ENCODE data around the gene MOXD1. TPM values are rescaled to one million over a fixed set of nuclear protein-coding genes. Genes with fewer than 3 reads are reported as not detected.

The MOXD1 gene
- total RNA-seq, 1 donor from 2014 or later, result 83.6 TPM

DNA sequence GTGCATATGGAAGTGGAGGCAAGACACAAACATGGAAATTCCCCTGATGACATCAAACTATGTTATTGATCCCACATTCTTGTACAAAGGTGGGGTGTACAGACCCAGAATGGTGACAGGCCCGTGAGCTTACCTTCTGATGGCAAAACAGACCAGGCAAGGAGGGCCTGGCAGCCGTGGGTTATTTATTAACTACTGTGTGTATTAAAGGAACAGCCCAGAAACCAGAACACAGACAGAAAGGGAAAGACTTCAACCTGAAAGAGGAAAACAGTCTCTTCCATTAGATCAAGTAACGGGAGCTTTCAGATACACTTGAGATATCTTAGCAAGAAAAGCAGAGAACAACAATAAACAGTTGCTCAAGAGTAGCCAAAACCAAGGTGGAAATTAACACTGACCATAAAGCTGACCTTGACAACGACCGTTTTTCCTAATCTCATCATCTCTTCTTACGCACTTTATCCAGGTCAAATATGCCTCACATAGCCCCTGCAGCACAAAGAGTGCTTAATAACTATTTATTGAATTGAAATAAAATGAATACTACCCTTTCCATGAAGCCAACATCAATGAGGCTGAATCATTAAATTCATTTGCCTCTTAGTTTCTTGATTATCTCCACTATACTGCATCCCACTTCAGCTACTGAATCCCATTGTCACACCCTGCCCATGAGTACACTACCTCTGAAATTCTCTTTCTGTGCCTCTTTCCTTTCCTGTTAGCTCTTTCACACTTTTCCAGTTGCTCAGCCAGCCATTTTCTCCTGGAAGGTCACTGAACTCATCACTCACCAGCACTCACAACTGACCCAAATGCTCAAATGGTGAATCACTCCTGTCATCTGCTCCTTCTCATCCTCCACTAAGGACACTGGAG is 67.4 kb downstream of the MOXD1 start:
- no peaks in the 10 kb centered on the region for H3K9me3 Mint-ChIP-seq
- no peaks in the 10 kb centered on the region for H3K27me3 Mint-ChIP-seq (ENCODE audit: low read depth)
- no peak for DNase-seq (ENCODE audit: low read depth, low spot score)
- H3K36me3 Mint-ChIP-seq (ENCODE audit: low read depth), result peaks cover 6% of the 10 kb centered on the region
- no peak overlapping the region for H3K27ac Mint-ChIP-seq (ENCODE audit: unreplicated experiment)
- TF ChIP-seq, protein P1, sequence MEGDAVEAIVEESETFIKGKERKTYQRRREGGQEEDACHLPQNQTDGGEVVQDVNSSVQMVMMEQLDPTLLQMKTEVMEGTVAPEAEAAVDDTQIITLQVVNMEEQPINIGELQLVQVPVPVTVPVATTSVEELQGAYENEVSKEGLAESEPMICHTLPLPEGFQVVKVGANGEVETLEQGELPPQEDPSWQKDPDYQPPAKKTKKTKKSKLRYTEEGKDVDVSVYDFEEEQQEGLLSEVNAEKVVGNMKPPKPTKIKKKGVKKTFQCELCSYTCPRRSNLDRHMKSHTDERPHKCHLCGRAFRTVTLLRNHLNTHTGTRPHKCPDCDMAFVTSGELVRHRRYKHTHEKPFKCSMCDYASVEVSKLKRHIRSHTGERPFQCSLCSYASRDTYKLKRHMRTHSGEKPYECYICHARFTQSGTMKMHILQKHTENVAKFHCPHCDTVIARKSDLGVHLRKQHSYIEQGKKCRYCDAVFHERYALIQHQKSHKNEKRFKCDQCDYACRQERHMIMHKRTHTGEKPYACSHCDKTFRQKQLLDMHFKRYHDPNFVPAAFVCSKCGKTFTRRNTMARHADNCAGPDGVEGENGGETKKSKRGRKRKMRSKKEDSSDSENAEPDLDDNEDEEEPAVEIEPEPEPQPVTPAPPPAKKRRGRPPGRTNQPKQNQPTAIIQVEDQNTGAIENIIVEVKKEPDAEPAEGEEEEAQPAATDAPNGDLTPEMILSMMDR (conservative IDR thresholded peaks at IDR 0.05), result no peak
- peaks cover 4% of the 10 kb centered on the region for H3K4me1 Mint-ChIP-seq
- H3K4me3 Mint-ChIP-seq, result no peak overlapping the region

DNA sequence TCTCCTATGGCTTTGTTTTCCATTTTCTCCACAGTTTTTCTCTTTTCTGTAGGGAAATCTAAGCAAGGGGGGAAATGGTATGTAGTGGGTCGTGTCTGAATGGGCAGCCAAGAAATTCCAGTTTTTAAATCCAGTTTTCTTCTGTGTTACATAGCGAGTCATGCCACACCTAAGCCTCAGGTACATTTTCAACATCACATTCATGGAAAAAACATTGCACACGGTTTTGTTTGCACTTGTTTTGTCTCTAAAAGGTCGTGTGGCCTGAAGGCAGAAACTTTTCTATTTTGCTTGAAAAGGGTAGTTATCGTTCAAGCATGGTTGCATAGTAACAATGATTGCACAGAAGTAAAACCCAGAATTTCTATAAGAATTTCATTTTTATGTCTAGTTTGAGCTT is 70.5 kb downstream of the MOXD1 start:
- Mint-ChIP-seq H3K36me3 (ENCODE audit: low read depth) (peaks cover 10% of the 10 kb centered on the region), H3K27me3 (ENCODE audit: low read depth) (no peaks in the 10 kb centered on the region), H3K4me1 (peaks cover 4% of the 10 kb centered on the region), H3K27ac (ENCODE audit: unreplicated experiment) (no peak overlapping the region), H3K9me3 (no peaks in the 10 kb centered on the region), H3K4me3 (no peak overlapping the region)
- no peak for DNase-seq (ENCODE audit: low read depth, low spot score)
- TF ChIP-seq, protein P1 (conservative IDR thresholded peaks at IDR 0.05), result no peak

DNA sequence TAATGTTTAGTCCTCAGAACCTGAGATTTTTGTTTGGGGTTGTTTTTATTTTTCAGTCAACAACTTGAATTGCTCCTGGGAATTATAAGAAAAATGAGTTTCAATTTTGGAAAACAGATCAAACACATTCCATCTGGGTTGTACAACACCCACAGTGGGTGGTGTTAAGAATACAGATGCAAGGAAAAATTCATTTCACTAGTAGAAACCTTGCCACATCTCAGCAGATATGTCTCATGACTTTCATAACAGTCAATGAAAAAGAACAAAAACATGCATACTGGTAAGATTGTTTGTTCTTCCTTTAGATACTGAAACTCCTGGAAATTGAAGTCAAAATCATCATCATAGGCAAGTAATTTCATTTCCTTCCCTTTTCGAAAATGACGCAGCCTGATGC is 78.9 kb downstream of the MOXD1 start:
- no peak overlapping the region for H3K27ac Mint-ChIP-seq (ENCODE audit: unreplicated experiment)
- TF ChIP-seq, protein P1 (conservative IDR thresholded peaks at IDR 0.05), result no peak
- no peak for DNase-seq (ENCODE audit: low read depth, low spot score)

DNA sequence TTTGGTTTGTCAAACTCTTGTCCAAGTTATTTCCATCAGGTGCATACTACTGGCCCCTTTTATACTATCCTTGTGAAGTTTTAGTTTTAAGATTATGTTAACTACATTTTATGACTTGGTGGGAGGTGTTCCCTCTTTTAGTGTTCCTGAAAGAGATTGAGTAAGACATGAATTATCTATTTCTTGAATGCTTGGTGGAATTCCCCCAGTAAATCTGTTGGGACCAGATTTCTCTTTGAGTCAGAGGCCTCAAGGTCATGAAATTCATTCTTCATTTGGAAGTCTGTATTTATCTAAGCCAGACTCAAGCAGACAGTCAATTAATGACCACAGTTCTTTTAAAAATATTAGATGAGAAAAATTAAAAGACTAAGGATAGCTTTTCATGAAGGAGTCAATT is 81.3 kb downstream of the MOXD1 start:
- TF ChIP-seq, protein P1 (conservative IDR thresholded peaks at IDR 0.05), result no peak
- no peak for DNase-seq (ENCODE audit: low read depth, low spot score)
- no peaks in the 10 kb centered on the region for H3K27me3 Mint-ChIP-seq (ENCODE audit: low read depth)
- peaks cover 38% of the 10 kb centered on the region for H3K36me3 Mint-ChIP-seq (ENCODE audit: low read depth)
- H3K27ac Mint-ChIP-seq (ENCODE audit: unreplicated experiment), result no peak overlapping the region
- no peak overlapping the region for H3K4me3 Mint-ChIP-seq
- H3K4me1 Mint-ChIP-seq, result peaks cover 6% of the 10 kb centered on the region
- H3K9me3 Mint-ChIP-seq, result peaks cover 4% of the 10 kb centered on the region

More for the DNA sequence above, 78.9 kb downstream of the MOXD1 start:
- H3K4me1 Mint-ChIP-seq, result peaks cover 12% of the 10 kb centered on the region
- H3K27me3 Mint-ChIP-seq (ENCODE audit: low read depth), result no peaks in the 10 kb centered on the region
- H3K4me3 Mint-ChIP-seq, result no peak overlapping the region
- peaks cover 28% of the 10 kb centered on the region for H3K36me3 Mint-ChIP-seq (ENCODE audit: low read depth)
- no peaks in the 10 kb centered on the region for H3K9me3 Mint-ChIP-seq

DNA sequence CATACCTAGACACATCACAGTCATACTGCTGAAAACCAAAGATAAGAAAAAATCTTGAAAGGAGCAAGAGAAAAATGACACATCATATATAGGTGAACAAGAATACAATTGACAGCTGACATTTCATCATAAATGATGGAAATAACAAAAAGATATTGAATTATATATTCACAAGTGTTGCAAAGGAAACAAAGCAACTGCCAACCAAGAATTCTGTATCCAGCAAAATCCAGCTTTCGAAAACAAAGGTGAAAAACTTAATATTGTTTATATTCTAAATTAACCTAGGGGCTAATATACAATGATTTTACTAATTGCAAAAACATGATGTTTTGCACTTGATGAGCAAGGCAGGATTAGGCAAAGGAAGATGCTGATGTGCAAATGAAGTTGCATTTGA is 84.3 kb downstream of the MOXD1 start:
- TF ChIP-seq, protein P1 (conservative IDR thresholded peaks at IDR 0.05), result no peak
- Mint-ChIP-seq H3K4me1 (no peaks in the 10 kb centered on the region), H3K27me3 (ENCODE audit: low read depth) (no peaks in the 10 kb centered on the region), H3K4me3 (no peak overlapping the region), H3K9me3 (peaks cover 4% of the 10 kb centered on the region), H3K27ac (ENCODE audit: unreplicated experiment) (no peak overlapping the region), H3K36me3 (ENCODE audit: low read depth) (peaks cover 37% of the 10 kb centered on the region)
- DNase-seq (ENCODE audit: low read depth, low spot score), result no peak
